ENCODE results near the gene SND1.

The SND1 gene

GRCh38 chr7:128007303-128007680 is 355.3 kb downstream of the SND1 start:
- DNase-seq (ENCODE audit: low spot score), result no peak
- H3K27me3 ChIP-seq (ENCODE audit: insufficient read depth, poor library complexity, severe bottlenecking), result no peaks in the 10 kb centered on the region
- no peaks in the 10 kb centered on the region for H3K36me3 ChIP-seq (ENCODE audit: low read depth)
- H3K27ac ChIP-seq (ENCODE audit: poor library complexity, severe bottlenecking), result no peak overlapping the region
- no peak overlapping the region for H3K4me3 ChIP-seq (ENCODE audit: severe bottlenecking)
- no peak for ATAC-seq (ENCODE audit: low read depth)
- no peak for TF ChIP-seq CTCF (IDR thresholded peaks at IDR 0.05; ENCODE audit: poor library complexity, severe bottlenecking)
- no peaks in the 10 kb centered on the region for H3K9me3 ChIP-seq (ENCODE audit: severe bottlenecking)
- H3K4me1 ChIP-seq (ENCODE audit: insufficient read depth, poor library complexity, severe bottlenecking), result no peaks in the 10 kb centered on the region

- no peak for TF ChIP-seq CTCF (IDR thresholded peaks at IDR 0.05; ENCODE audit: poor library complexity, severe bottlenecking)
- no peak for ATAC-seq (ENCODE audit: low read depth)
- H3K4me1 ChIP-seq (ENCODE audit: insufficient read depth, poor library complexity, severe bottlenecking), result no peaks in the 10 kb centered on the region
- DNase-seq (ENCODE audit: low spot score), result no peak
- H3K27me3 ChIP-seq (ENCODE audit: insufficient read depth, poor library complexity, severe bottlenecking), result no peaks in the 10 kb centered on the region
- no peaks in the 10 kb centered on the region for H3K36me3 ChIP-seq (ENCODE audit: low read depth)
- no peak overlapping the region for H3K27ac ChIP-seq (ENCODE audit: poor library complexity, severe bottlenecking)
- H3K9me3 ChIP-seq (ENCODE audit: severe bottlenecking), result no peaks in the 10 kb centered on the region
- H3K4me3 ChIP-seq (ENCODE audit: severe bottlenecking), result no peak overlapping the region
Measured at GRCh38 chr7:128008141-128008540, 356.1 kb downstream of the SND1 start.

GRCh38 chr7:128008744-128009143 is 356.8 kb downstream of the SND1 start:
- Histone ChIP-seq H3K4me3 (ENCODE audit: severe bottlenecking) (no peak overlapping the region), H3K9me3 (ENCODE audit: severe bottlenecking) (no peaks in the 10 kb centered on the region), H3K4me1 (ENCODE audit: insufficient read depth, poor library complexity, severe bottlenecking) (no peaks in the 10 kb centered on the region), H3K27me3 (ENCODE audit: insufficient read depth, poor library complexity, severe bottlenecking) (no peaks in the 10 kb centered on the region), H3K36me3 (ENCODE audit: low read depth) (peaks cover 3% of the 10 kb centered on the region; the same call in 1 of the 2 replicates), H3K27ac (ENCODE audit: poor library complexity, severe bottlenecking) (no peak overlapping the region)
- no peak for DNase-seq (ENCODE audit: low spot score)
- TF ChIP-seq CTCF (IDR thresholded peaks at IDR 0.05; ENCODE audit: poor library complexity, severe bottlenecking), result no peak
- ATAC-seq (ENCODE audit: low read depth), result no peak

GRCh38 chr7:128010391-128011127 is 358.6 kb downstream of the SND1 start:
- ATAC-seq (ENCODE audit: low read depth) (0 out of 3 replicates have a peak, but pooled peaks have one; percentile 15), DNase-seq (ENCODE audit: low spot score) (no peak)
- no peaks in the 10 kb centered on the region for H3K27me3 ChIP-seq (ENCODE audit: insufficient read depth, poor library complexity, severe bottlenecking)
- peaks cover 3% of the 10 kb centered on the region; the same call in 1 of the 2 replicates for H3K36me3 ChIP-seq (ENCODE audit: low read depth)
- no peaks in the 10 kb centered on the region for H3K9me3 ChIP-seq (ENCODE audit: severe bottlenecking)
- no peaks in the 10 kb centered on the region for H3K4me1 ChIP-seq (ENCODE audit: insufficient read depth, poor library complexity, severe bottlenecking)
- no peak overlapping the region for H3K4me3 ChIP-seq (ENCODE audit: severe bottlenecking)
- no peak for TF ChIP-seq CTCF (IDR thresholded peaks at IDR 0.05; ENCODE audit: poor library complexity, severe bottlenecking)
- no peak overlapping the region for H3K27ac ChIP-seq (ENCODE audit: poor library complexity, severe bottlenecking)

GRCh38 chr7:128011131-128011661 is 359.2 kb downstream of the SND1 start:
- no peak overlapping the region for H3K27ac ChIP-seq (ENCODE audit: poor library complexity, severe bottlenecking)
- no peak for TF ChIP-seq CTCF (IDR thresholded peaks at IDR 0.05; ENCODE audit: poor library complexity, severe bottlenecking)
- H3K36me3 ChIP-seq (ENCODE audit: low read depth), result peaks cover 3% of the 10 kb centered on the region; the same call in 1 of the 2 replicates
- DNase-seq (ENCODE audit: low spot score) (no peak), ATAC-seq (ENCODE audit: low read depth) (no peak)
- H3K4me1 ChIP-seq (ENCODE audit: insufficient read depth, poor library complexity, severe bottlenecking), result no peaks in the 10 kb centered on the region
- no peak overlapping the region for H3K4me3 ChIP-seq (ENCODE audit: severe bottlenecking)
- no peaks in the 10 kb centered on the region for H3K27me3 ChIP-seq (ENCODE audit: insufficient read depth, poor library complexity, severe bottlenecking)
- H3K9me3 ChIP-seq (ENCODE audit: severe bottlenecking), result no peaks in the 10 kb centered on the region
